Skin epidermis (tissue), 12 donors: Measurements from ENCODE around the gene ANKRD39.

Source experiments
- H3K27ac ChIP-seq, 21 experiments: fragments of 200-600 bp; sonication (generic) in 11 of 21; one replicate each; pipeline ENCODE4 v1.5.0; 2020; ENCODE audit warnings: mild to moderate bottlenecking in 3 of 21, inconsistent platforms in 2 of 21, moderate library complexity in 2 of 21
- H3K4me3 ChIP-seq, 7 experiments: fragments of 200-600 bp; sonication (generic) in 2 of 7; one replicate each; pipeline ENCODE4 v1.5.0; 2020; ENCODE audit warnings: inconsistent platforms in 2 of 7, mild to moderate bottlenecking in 2 of 7, moderate library complexity in 1 of 7

ANKRD39 gene

DNA sequence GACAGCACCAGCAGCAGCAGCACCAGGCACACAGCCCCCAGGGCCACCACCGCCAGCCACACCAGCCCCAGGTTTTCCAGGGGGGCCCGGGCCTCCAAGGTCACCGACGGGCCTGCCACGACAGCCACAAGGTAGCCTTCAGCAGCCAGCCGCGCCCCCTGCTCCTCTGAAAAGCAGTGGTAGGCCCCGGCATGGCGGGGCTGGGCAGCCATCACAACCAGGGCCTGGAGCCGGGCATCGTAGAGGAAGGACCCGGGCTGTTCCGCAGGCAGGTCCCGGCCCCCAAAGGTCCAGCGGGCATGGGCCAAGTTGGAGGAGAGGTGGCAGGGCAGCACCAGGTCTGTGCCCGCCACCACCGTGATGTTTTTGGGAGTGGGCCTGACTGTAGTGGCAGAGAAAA is 3.3 kb upstream of the ANKRD39 start:
- no peak overlapping the region for H3K4me3 ChIP-seq

DNA sequence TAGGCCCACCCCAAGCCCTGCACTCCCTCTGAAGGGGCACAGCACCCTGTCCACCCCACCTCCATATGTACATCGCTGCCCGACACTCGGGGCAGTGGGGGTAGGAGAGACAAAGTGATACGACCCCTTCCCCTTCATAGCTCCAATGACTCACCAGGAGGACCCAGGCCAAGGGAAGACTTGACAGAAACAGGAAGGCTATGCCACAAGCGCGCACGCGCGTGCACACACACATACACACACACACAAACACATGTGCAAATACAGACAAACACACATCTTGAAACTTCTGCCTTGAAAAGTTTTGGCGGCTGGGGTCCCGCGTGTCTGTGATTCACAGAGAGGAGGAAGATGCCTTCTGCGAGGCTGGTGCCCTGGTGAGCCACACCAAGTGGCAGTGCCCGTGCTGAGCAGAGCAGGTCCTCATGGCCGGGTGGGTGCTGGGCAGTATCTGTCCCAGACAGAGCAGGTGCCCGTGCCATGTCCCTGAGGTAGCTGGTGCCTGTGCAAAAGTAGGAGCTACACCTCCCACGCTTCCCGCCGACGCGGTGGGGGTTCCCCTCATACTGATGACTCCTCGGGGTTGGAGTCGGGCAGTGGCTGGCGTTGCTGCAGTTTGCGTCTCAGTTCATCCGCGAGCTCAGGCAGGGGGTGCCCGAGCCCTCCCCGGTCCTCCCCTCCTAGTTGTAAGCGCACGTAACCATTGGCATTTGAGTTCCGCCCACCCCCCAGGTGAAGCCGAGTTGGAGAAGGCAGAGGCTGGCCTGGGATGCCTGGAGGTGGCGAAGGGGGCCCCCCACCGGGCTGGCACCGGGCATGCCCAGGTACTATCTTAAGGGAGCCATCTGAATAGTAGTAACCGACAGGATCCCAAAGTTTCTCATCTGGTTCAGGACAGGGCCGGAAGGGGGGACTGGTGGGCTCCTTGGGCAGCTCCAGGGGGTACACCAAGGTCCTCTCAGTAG is 2.5 kb upstream of the ANKRD39 start:
- H3K4me3 ChIP-seq = no peak overlapping the region
- peak overlapping the region in 6 of 21 experiments; percentile 3 to 87 (median 54) for H3K27ac ChIP-seq

More for the DNA sequence above, 3.3 kb upstream of the ANKRD39 start:
- peak overlapping the region in 3 of 21 experiments; percentile 3 to 87 (median 18) for H3K27ac ChIP-seq

DNA sequence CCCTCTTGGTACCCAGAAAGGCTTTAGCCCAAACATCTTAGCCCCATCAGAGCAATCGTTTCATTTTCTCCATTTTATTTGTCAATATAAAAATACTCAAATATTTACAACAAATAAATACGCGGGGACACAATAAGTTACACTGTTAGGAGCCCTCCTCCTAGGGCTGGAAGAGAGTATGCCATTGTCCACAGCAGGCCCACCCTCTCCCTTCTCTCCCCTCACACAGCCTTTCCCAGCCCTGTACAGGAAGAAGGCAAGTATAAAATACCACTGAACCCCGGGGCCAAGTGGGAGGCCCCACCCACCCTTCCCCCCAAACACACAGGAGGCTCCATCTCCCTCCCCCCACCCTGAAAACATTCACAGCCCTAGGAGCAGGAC is 1.9 kb upstream of the ANKRD39 start:
- no peak overlapping the region for H3K4me3 ChIP-seq
- peak overlapping the region in 8 of 21 experiments; percentile 21 to 87 (median 56) for H3K27ac ChIP-seq

GRCh38 chr2:96859099-96859649 is 1.4 kb upstream of the ANKRD39 start:
- peak overlapping the region in 14 of 21 experiments; percentile 32 to 91 (median 72) for H3K27ac ChIP-seq
- peak overlapping the region in 3 of 7 experiments; percentile 60 to 79 (median 61) for H3K4me3 ChIP-seq

GRCh38 chr2:96856776-96857666 is 795 bp downstream of the ANKRD39 start:
- peak overlapping the region; percentile 55 to 81 (median 61) for H3K4me3 ChIP-seq
- peak overlapping the region; percentile 37 to 91 (median 82) for H3K27ac ChIP-seq

DNA sequence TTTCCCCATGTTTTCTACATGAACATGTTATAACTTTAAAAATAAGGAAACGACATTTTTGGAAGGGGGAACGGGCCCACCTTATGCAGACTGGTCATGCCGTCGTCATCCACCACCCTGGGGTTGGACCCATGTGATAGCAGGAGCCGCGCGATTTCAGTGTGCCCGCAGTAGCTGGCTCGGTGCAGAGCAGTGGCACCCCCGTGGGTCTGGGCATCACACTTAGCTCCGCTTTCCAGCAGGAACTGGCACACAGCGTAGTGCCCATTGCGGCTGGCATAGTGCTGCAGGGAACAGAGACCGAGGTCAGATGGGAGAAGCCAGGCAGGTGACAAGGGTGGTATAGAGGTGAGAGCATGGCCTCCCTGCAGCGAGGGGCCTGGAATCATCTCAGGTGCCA is 4.5 kb downstream of the ANKRD39 start:
- H3K27ac ChIP-seq = no peak overlapping the region
- H3K4me3 ChIP-seq = no peak overlapping the region

DNA sequence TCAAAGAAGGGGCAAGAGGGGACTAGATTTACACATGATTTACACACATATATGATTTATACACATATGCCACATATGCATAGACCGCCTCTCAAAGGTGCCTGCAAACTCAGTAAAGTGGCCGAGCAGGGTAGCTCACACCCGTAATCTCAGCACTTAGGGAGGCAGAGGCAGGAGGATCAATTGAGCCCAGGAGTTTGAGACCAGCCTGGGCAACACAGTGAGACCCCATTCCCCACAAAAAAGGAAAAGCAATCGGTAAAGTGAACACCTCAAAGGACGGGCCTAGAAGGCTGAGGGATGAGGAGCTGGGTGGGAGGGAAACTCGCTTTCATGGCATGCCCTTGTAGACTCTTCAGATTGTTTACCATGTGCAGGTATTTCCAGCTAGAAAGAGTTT is 5.1 kb downstream of the ANKRD39 start:
- H3K4me3 ChIP-seq = no peak overlapping the region
- no peak overlapping the region for H3K27ac ChIP-seq

DNA sequence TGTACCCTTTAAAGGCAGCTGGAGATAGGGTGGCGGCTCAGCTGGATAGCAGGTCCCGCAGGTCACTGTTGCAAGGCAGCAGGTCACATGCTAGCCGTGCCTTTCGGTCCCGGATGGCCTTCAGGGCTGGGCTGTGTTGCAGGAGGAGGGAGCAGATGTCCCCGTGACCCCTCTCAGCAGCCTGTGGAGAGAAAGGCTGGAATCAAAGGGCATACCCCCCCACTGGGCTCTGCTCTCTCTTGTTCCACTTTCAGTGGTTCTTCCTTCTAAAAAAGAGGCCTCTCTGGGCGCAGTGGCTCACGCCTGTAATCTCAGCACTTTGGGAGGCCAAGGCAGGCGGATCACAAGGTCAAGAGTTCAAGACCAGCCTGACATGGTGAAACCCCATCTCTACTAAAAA is 9.6 kb downstream of the ANKRD39 start:
- no peak overlapping the region for H3K27ac ChIP-seq
- no peak overlapping the region for H3K4me3 ChIP-seq

GRCh38 chr2:96847586-96847985 is 10.2 kb downstream of the ANKRD39 start:
- no peak overlapping the region for H3K4me3 ChIP-seq
- H3K27ac ChIP-seq = no peak overlapping the region

- H3K4me3 ChIP-seq = no peak overlapping the region
- no peak overlapping the region for H3K27ac ChIP-seq
Measured at GRCh38 chr2:96846825-96847224, 11.0 kb downstream of the ANKRD39 start.

- Histone ChIP-seq H3K27ac (no peak overlapping the region), H3K4me3 (no peak overlapping the region)
Measured at GRCh38 chr2:96844405-96844808, 13.4 kb downstream of the ANKRD39 start.

DNA sequence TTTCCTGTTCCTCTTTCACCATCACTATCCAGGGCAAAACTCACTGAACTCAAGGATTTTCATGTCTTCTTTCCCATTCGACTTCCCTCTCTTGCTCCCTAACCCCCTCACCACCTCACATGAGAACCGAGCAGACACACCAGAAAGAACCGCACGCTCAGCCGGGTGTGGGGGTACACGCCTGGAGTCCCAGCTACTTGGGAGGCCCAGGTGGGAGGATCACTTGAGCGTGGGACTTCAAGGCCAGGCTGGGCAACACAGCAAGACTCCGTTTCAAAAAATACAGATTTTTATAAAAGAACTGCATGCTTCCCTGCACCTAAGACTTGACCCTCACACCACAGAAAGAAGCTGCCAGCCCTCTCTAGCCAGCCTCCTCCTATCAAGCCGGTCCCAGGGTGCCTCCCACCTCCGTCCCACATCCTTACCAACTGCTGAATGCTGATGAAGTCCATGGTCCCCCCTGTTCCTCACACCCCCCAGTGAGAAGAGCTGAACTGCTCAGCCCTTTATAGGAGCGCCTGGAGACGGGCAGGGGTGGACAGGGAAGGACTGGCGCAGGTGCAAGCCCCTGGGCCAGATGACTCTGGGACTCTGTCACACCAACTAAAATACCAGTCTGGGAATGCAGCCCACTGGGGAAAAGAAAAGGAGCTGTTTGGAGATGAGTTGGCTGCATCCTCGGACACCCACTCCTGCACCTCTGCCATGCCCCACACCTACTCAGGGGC is 14.1 kb downstream of the ANKRD39 start, which contains the start of gene ANKRD23:
Gene ANKRD23 (minus strand): TSS at position 484 of the 731 bp plus-strand sequence. CDS start 29 bp downstream, at position 455.
- Histone ChIP-seq H3K27ac (no peak within 1 kb of the TSS), H3K4me3 (no peak within 1 kb of the TSS)

- Histone ChIP-seq H3K27ac (no peak overlapping the region), H3K4me3 (no peak overlapping the region)
Measured at GRCh38 chr2:96842600-96842999, 15.2 kb downstream of the ANKRD39 start.

- H3K27ac ChIP-seq = no peak overlapping the region
Measured at GRCh38 chr2:96841701-96842495, 15.9 kb downstream of the ANKRD39 start.

GRCh38 chr2:96839875-96840850 is 17.7 kb downstream of the ANKRD39 start:
- H3K4me3 ChIP-seq = peak overlapping the region in 1 of 7 experiments; percentile 17
- peak overlapping the region in 3 of 21 experiments; percentile 16 to 67 (median 63) for H3K27ac ChIP-seq

More at GRCh38 chr2:96841701-96842495, 15.9 kb downstream of the ANKRD39 start:
- no peak overlapping the region for H3K4me3 ChIP-seq

- Histone ChIP-seq H3K4me3 (peak overlapping the region in 2 of 7 experiments; percentile 17 to 24), H3K27ac (peak overlapping the region in 8 of 21 experiments; percentile 6 to 67 (median 43))
Measured at GRCh38 chr2:96839293-96839874, 18.4 kb downstream of the ANKRD39 start.
